Hematopoietic multipotent progenitor cell treated with erythropoietin and hydrocortisone succinate and interleukin-3 and kit ligand, for 6 days (in vitro differentiated cells): ENCODE measurements around the gene GHRL.
A peak's percentile ranks its signal among the peaks of the same experiment; 100 is the strongest.

Experiments
- DNase-seq: peaks from one replicate; pipeline ENCODE4 v3.0.0-alpha.2; 2015

The GHRL gene

DNA sequence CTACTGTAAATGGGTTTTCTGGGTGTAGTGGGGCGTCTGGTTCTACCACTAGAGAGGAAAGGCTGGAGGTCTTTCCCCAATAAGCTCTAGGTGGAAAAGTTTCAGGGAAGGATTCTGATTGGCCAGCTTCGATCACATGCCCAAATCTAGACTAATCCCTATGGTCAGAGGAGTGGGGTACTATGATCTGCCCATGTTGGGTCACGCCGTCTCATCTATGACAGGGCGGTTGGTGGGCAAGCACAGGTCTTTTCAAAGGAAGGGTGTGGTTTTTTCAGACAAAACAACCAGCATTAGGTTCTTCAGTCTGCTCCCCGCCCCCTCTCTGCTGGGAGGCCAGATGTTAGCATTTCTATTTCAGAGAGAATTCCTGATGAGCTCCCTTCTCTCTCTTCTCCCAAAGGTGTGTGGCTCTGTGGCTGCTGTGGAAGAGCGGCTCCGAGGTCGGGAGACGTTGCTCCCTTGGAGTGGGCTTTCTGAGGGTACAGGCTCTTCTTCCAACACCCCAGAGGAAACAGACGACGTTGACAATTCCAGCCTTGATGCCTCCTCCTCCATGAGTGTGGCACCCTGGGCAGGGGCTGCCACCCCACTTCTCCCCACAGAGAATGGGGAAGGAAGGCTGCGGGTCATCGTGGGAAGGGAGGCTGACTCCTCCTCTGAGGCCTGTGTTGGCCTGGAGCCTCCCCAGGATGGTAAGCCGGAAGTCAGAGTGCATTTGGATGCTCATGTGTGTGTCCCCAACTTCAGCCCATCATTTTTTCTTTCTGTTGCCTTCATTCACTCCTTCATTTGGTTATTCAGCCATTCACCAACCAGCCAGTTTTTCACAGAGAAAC lies 54.2 kb downstream of the GHRL start:
- peak; percentile 48 for DNase-seq
